OCI-M2 (cell line): ENCODE measurements around the gene KLHL29.

ENCODE experiments used
- DNase-seq: peaks from one replicate; lab custom pipeline; 2025; ENCODE audit not compliant: unreplicated experiment; lab: John Stamatoyannopoulos, UW

KLHL29 gene

DNA sequence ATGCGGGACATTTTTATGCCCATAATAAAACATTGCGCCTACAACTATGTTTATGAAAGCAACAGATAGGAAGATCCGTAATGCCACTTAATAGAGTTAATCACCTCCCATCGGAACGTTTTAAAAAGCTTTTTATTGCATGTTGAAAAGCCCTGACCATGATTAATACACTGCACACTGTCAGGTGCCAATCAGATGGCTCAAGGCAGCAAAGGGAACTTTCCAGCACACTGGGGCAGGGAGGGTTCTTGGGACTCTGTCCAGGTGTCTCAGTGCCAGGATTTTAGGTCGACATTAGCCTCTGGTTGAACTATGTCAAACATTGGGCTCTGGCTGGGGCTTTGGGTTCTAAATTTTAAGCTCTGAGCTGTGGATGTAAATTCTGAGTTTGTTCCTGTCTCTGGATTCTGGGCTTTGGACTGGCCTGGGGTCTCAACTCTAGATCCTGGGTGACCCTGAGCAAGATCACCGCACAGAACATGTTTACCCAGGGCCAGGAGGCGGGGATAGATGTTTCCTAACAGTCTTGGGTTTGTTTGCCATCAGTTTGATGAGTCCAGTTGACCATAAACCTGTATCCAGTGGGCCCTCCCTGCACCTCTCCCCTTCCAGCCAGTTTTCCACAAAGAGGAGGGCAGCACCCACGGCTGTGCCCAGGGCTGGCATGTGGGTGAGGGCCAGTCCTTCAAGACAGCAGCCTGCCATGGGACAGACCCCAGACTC lies 279.2 kb downstream of the KLHL29 start:
- DNase-seq = no peak

DNA sequence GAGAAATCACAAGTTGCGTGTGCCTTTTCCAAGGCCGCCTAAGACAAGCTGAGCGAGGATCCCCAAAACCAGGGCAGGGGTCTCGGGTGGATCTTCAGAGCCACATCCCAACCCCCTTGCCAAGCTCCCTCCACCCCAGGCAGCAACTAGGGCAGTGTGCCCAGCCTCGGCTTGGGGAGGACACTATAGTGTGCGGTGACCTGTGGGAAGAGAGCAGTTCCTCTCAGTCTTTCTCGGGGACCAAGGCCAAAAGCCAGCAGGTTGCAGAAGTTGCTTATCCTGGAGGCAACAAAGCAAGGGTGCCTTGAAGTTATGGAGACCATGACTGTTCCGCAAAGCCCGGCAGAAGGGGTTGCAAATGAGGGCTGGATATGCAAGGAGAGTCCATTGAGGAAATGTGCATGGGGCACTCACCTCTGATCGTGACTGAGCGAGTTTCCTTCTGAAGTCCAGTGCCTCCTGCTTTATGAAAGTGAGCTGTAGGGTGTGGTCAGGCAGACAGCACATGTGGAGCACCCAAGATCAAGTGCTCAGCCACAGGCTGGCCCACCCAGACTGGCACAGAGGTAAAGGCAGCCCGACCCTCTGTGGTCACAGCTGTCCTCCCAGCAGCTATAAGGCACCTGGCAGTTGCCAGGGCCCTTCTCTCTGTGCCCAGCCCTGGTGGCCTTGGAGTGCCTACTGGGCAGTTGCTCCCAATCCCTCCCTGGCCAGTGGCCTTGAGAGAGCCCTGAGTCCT lies 281.4 kb downstream of the KLHL29 start:
- DNase-seq = no peak

DNA sequence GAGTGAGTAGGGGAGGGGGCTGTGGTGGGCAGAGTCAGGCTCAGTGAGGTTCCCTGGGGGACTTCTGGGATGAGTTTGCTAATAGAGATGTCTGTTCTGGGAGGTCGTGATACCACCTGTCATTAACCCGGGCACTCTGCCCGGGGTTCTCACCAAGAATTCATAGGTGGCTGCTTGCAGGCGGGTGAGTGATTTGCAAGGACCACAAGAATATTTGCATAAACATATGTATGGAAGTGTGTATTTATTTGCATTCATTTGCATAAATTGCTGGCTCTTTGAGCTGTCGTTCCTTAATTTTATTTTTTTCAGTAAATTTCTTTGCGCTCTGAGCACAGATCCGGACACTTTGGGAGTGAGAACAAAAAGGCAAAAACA lies 282.0 kb downstream of the KLHL29 start:
- DNase-seq = no peak

DNA sequence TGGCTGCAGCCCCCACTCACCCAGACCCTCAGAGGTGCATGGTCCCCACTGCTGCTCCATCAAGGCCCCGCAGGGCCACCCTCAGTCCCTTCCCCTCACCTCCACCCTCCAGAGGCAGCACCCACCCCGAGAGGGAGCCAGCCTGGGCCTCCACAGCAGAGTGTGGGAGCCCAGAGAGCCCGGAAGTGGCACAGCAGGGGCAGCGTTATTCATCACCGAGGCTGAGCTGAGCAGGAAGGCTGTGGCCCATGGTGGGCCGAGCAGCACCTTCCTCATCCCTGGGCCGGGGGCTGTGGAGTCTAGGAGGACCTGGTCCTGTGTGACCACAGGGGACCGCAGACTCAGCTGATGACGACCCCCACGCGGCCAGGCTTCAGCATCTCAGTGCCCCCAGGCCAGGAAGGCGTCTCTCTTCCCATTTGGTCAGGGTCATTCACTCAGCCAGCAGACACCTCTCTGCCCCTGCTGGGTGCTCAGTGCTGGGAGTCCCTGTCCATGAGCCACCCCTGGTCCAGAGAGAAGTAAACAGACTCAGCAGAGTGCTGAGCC lies 283.9 kb downstream of the KLHL29 start:
- DNase-seq = no peak

DNA sequence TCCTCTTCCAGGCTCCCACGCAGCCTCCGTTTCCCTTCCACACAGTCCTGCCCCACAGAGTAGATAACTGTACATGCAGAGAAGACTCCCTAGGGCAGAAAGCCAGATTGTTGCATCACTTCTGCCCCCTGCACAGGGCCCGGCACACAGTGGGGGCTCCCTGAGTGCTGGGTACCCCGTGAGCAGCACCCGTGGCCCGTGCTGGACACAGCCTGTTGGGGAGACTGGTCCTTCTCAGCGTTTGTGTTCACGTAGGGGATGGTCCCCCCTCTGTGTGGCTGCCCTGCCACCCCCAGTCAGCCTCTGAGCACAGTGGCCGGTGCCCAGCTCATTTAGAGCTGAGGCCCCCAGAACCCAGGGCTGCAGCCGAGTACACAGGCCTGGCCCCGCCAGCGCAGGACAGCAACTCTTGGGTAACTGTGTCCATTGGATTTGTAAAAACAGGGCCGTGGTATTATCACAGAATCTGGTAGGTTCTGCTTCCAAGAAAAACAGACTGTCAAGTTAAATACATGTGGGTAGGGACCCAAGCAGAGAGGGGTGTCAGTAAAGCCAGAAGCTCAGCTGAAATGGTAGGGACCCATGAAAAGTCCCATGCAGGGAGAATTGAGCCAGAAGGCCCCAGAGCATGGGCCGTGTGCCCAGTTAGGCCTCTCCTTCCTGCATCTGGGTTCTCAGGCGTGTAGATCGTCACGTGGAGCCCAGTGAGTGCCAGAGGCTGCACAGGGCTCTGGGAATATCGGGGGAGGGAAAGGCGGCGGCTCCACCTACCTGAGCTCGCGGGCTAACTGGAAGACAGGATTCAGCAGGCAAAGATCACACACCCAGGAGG lies 284.6 kb downstream of the KLHL29 start:
- DNase-seq = no peak

DNA sequence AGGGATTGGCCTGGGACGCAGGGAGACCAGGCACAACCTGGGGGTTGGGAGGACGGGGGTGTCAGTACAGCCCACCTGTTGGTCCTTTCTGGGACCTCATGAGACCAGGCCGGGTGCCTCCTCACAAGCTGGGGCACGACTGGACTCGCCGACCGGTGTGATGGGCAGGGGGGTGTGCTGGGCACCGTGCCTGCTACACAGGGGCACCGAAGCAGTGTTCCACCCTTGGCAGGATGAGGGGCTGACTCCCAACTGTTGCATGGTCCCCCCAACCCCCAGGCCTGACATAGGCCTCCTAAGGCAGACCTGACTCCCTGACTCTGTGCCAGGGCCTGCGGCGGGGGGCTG lies 285.2 kb downstream of the KLHL29 start:
- no peak for DNase-seq

DNA sequence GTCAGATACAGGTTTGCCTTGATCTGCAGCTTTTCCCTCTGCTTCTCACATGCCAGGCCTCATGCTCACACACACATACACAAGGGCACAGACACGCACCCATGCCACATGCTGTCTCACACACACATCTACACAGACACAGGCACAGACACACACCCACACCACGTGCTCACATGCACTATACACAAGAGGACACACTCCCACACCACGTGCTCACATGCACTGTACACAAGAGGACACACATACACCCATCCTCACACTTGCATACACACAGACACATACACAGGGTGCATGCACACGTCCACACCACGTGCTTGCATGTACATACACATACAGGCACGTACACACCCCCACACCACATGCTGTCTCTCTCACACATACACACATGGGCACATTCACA lies 288.1 kb downstream of the KLHL29 start:
- DNase-seq = no peak

DNA sequence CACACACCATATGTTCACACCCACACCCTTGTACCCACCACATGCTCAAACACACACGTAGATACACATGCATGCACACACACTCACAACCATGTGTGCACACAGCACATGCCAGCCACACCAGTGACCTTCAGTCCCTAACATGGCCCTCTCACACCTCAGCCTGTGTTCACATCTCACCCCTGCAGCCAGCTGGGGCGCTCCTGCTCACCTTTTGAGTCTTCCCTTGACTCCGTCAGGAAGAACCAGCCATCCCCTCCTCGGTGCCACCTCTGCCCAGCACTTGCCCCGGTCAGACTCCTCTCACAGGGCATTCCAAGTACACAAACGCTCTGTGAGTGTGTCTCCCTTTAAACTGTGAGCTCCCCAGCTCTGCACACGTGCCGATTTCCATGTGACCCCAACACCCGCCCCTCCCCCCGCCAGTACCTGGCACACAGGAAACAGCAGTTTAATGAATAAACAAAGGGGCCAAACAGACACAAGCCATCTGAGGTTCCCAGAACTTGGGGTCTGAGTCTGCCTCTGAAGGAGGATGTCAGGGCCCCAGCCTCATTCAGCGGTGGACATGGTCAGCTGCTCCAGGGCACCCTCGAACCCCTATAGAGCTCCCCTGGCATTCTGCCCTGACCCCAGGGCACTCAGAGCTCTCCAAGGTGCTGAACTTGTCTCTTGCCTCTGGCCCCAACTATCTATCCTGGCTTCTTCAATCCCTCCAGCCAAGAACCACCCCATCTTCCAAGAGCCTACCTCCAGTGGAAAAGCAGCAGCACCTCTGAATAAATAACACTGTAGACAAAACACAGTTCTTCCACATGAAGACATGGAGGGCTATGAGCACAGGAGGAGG lies 289.1 kb downstream of the KLHL29 start:
- DNase-seq = no peak

DNA sequence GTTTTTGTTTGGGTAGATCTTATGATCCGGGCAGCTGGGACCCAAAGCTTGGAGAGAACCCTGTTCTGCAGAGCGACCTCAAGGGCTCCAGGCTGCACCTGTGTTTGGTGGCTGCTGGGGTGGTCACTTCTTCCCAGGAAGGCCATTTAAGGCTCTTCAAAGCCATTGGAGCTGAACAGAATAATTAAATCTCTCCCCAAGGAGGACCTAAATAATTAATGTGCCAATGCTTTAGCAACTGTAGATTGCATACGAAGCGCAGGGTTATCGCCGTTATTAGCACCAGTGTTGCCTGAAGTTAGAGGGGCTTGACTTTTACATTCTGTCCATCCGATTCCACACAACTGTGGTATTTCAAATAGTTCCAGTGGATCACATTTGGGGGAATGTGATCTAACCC lies 290.5 kb downstream of the KLHL29 start:
- no peak for DNase-seq

DNA sequence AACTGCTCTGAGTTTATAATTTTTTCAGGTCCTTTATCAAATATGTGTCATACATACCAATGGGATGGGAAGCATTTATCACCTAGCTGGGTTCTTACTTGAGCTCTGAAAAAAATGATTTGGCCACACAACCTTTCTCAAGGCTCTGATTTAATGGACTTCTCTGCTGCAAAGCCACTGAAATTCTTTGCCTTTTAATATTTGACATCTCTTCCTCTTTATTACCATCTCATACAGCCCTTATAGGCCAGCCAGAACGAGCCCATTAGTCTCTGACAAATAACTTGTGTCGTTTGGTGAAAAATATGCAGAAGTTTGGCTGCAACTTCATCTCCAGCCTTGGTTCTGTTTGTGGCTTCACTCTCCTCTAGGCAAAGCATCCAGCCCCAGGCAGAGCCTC lies 292.9 kb downstream of the KLHL29 start:
- DNase-seq = no peak

DNA sequence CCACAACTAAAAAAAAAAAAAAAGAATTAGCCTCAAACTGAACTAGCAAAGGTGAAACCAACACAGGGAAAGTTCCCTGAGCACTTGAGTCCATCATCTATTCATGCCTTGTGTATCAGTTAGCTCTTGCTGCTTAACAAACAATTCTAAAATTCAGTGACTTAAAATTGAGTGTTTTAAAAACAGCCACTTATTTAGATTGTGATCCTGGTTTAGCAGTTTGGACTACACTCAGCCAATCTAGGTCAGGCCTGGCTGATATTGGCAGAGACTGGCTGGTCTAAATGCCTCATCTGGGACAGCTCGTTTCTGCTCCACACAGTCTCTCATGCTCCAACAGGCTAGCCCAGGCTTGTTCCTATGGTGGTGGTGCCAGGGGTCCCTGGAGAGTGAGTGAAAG lies 294.1 kb downstream of the KLHL29 start:
- no peak for DNase-seq

DNA sequence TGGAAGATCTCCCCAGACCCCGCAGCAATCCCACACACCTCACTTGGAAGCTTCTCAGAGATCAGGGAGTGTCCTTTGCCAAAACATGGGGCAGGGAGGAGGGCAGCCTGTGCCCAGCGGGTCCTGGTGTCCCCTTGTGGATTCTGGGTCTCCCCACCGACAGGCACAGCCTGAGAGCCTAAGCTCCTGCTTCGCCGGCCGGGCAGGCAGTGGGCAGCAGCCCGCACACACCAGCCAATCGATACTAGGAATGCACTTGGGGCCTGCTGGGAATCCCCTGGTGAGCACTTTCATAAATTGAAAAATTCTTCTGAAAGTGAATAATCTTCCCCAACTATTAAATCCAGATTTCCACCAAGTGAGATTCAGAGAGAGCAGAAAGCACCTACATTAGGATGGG lies 296.0 kb downstream of the KLHL29 start:
- DNase-seq = no peak

DNA sequence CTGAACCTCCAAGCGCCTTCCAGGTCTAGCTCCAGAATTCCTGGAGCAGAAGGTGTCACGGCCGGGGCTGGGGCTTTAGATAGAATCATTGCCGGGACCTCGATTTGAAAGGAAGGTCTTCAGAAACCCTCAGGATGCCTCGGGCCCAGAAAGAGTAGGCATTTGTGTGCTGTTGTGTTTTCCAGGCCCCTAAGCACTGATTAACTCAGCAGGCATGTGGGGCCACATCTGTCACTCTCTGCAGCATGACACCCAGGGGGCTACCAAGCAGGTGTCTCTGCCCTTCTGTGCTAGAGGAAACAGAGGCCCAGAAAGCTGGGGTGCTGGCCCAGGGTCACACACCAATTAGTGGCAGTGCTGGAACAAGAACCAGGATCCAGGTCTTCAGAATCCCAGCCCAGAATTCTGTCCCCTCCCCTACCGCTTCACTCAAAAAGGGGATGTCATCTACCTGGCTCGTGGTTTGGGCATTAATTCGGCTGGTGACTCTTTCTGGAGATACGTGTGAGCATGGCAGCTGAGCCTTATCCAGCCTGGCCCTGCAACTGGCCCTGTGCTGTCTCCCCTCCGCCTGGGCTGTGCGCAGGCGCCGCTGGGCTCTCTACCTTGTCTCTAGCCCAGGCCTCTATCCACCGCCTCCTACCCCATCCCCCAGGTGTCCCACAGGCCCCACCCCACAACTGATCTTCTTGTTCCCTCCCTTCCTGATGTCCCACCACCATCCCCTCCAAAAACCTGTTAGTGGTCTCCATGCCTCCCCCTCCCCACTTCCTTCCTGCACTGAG lies 296.6 kb downstream of the KLHL29 start:
- no peak for DNase-seq

DNA sequence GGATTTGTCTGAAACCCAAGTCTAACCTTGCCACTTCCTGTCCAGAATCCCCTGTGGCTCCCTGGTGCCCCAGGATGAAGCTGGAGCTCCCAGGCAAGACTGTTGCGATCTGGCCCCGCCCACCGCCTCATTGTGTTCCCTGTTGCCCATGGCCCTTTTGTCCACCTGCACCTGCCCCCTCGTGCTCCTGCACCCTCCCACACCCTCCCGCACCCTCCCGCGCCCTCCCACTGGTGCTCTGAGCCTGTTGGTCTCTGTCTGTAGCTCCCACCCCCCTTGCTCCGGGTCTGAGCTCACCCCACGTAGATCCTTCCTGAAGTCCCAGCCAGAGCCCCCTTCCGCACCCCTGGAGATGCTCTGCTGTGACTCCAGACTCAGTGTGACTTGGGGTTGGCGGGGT lies 297.5 kb downstream of the KLHL29 start:
- DNase-seq = no peak

DNA sequence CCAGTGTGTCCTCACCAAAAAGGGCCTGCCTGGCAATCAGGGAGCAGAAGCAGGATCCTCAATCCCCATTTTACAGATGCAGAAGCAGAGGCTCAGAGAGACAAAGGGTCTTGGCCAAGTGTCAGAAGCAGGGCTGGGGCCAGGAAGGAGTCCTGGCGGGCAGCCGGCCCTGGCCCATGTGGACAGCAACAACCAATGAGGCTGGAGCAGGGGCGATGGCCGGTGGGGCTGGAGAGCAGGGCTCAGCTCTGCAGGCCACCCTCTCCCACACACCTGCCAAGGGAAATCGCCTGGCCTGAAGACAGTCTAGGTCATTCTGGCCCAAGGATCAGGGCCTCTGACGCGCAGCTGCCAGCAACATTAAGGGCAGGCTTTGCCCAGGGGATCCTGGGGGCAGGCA lies 298.0 kb downstream of the KLHL29 start:
- no peak for DNase-seq

DNA sequence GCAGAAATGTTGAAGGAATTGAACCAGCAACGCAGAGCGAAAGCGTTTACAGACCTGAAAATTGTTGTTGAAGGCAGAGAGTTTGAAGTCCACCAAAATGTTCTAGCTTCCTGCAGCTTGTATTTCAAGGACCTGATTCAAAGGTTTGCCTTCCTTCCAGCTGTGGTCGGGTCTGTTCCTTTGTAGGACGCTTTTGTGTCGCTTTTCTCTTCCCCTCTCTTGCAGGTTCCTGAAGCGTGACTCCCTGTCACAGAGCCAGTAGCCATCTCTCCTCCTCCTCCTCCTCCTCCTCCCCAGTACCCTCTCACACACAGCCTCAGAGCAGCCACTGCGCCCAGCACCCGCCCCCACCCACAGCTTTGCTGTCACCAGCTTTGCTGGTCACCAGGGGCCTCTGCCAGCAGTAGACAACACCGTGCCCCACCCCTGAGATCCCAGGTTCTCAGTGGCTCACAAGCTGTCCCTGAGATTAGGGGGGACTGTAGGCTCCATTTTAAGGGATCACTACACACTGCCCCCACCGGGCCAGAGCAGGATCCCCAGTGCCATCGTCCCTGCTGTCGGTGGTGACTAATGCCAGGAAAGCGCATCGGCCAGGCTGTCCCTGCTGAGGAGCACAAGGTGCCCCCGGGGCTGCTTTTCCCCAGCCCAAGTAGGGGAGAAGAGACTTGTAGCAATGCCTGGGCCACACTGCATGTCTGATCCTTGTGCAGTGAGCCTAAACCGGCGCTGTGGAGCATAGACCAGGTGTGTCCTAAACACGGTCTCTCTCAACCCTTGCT lies 299.6 kb downstream of the KLHL29 start:
- DNase-seq = no peak

DNA sequence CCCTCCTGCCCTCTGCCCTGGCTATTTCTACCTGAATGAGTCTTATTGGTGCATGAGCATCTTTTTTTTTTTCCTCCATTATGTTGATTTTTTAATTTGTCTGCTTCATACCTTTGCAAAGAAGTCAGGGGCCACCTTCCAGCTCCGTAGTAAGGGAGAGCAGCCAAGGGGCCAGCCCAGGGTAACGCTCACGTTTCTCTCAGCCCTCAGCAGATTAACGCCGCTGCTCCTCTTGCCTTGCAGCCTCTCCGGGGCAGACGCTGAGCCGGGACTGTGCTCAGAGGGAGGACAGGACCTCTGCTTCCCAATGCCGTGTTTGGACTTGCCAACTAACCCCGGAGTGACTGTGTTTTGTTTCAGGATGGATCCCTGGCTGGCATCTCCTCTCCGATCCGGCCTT lies 300.2 kb downstream of the KLHL29 start:
- DNase-seq = no peak

DNA sequence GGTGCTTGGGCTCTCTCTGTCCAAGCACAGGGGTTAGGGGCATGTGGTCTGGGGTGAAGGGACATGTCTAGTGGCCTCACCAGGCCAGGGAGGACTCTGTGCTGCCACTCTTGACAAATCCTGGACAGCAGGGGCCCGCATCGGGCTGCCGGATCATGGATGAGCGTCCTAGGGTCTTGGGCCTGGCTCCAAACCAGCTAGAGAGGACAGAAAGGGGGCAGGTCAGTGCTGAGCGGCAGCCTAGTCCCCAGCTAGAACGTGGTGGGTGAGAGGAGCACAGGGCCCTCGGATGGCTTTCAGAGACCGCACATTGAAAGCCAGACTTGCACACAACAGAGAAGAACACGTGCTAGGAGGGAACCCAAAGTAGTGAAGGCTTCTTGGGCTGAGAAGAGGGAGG lies 300.7 kb downstream of the KLHL29 start:
- no peak for DNase-seq

DNA sequence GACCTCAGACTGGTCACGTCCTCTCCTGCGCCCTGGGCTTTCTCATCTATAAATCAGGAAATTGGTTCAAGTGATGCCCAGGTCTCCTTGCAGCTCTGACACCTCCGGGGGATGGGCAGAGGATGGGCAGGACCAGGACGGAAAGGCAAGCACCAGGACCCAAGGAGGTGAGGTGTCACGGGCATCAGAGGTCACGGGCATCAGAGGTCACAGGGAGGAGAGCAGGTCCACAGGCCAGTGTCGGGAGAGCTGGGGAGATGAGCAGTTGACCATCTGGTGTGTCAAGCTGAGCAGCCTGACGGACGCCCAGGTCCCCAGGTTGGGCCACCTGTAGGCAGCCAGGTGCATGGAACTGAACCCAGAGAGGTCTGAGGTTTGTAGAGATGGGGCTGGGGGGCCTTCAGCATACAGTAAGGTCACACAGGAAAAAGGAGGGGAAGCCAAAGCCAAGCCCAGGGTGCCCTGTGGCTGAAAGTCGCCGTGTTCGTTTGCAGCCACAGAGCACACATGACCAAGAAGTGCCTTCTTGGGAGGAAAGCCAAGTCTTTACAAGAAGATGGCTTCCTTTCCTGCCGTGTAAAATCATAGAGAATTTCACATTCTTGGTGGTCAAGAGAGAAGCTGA lies 301.5 kb downstream of the KLHL29 start:
- no peak for DNase-seq
